HepG2 (cell line): Measurements from ENCODE around the gene CES3. TPM values are rescaled to one million over a fixed set of nuclear protein-coding genes. Genes with fewer than 3 reads are reported as not detected.

Source experiments
- ATAD3A ChIP-seq: sonication (generic); formaldehyde crosslinking; IDR thresholded peaks from 2 replicates; pipeline ENCODE4 v1.4.0; 2020; ENCODE audit warnings: missing genetic modification reagents
- FOXK1 ChIP-seq: sonication (generic); formaldehyde crosslinking; IDR thresholded peaks from 2 replicates; pipeline ENCODE4 v1.4.0; 2020; ENCODE audit warnings: low read depth, missing genetic modification reagents, borderline replicate concordance
- FOXM1 ChIP-seq: sonication (generic); formaldehyde crosslinking; IDR thresholded peaks from 2 replicates; pipeline ENCODE4 v1.5.0; 2020; ENCODE audit warnings: missing genetic modification reagents
- GTF3A ChIP-seq: sonication (generic); formaldehyde crosslinking; conservative IDR thresholded peaks from 2 replicates; pipeline ENCODE4 v1.4.0; 2020; ENCODE audit warnings: mild to moderate bottlenecking, missing genetic modification reagents
- KAT8 ChIP-seq: IDR thresholded peaks from 2 replicates; pipeline ENCODE4 v1.6.1; 2016; ENCODE audit warnings: missing genetic modification reagents, missing compliant biosample characterization
- KDM2A ChIP-seq: sonication (generic); formaldehyde crosslinking; IDR thresholded peaks from 2 replicates; pipeline ENCODE4 v1.4.0; 2020; ENCODE audit warnings: low read depth, missing genetic modification reagents, borderline replicate concordance
- KMT2A ChIP-seq: sonication (generic); formaldehyde crosslinking; IDR thresholded peaks from 2 replicates; pipeline ENCODE4 v1.4.0; 2020; ENCODE audit warnings: missing genetic modification reagents
- KMT2B ChIP-seq: IDR thresholded peaks from 2 replicates; pipeline ENCODE4 v1.6.1; 2016; ENCODE audit warnings: missing genetic modification reagents, missing compliant biosample characterization
- LCORL ChIP-seq, 2 experiments: fragments of 450-650 bp in 1 of 2; sonication (generic) in 1 of 2; formaldehyde crosslinking in 1 of 2; IDR thresholded peaks; 2 replicates each; pipeline versions ENCODE4 v1.5.0 to v1.6.1; 2017 to 2020; ENCODE audit warnings: antibody characterized with exemption in 1 of 2, missing genetic modification reagents in 1 of 2
- MXI1 ChIP-seq: IDR thresholded peaks from 3 replicates; pipeline ENCODE4 v1.6.1; 2012; ENCODE audit warnings: low read depth, low read length, inconsistent platforms, borderline replicate concordance
- MYNN ChIP-seq: sonication (generic); formaldehyde crosslinking; IDR thresholded peaks from 2 replicates; pipeline ENCODE4 v1.4.0; 2020; ENCODE audit warnings: mild to moderate bottlenecking, low read depth, missing genetic modification reagents
- NFIB ChIP-seq: sonication (generic); formaldehyde crosslinking; IDR thresholded peaks from 2 replicates; pipeline ENCODE4 v1.9.0; 2021; ENCODE audit warnings: missing genetic modification reagents, mild to moderate bottlenecking, borderline replicate concordance
- PHF8 ChIP-seq: sonication (generic); formaldehyde crosslinking; IDR thresholded peaks from 2 replicates; pipeline ENCODE4 v1.5.0; 2020; ENCODE audit warnings: missing genetic modification reagents
- PTBP1 ChIP-seq: fragments of 200-400 bp; formaldehyde crosslinking; IDR thresholded peaks from 2 replicates; pipeline ENCODE4 v1.6.1; 2018; ENCODE audit warnings: low read length, low read depth; ENCODE audit not compliant: poor library complexity, severe bottlenecking
- SRSF9 ChIP-seq: fragments of 200-400 bp; formaldehyde crosslinking; IDR thresholded peaks from 2 replicates; pipeline ENCODE4 v1.6.1; 2018; ENCODE audit warnings: borderline replicate concordance, mild to moderate bottlenecking, low read depth, low read length; ENCODE audit not compliant: insufficient read depth, poor library complexity, severe bottlenecking
- TBX2 ChIP-seq: sonication (generic); formaldehyde crosslinking; IDR thresholded peaks from 2 replicates; pipeline ENCODE4 v1.5.0; 2020; ENCODE audit warnings: missing genetic modification reagents, mild to moderate bottlenecking, borderline replicate concordance
- U2AF2 ChIP-seq: fragments of 200-400 bp; formaldehyde crosslinking; IDR thresholded peaks from 2 replicates; pipeline ENCODE4 v1.6.1; 2017; ENCODE audit warnings: low read depth, mild to moderate bottlenecking, low read length
- ZIK1 ChIP-seq: sonication (generic); formaldehyde crosslinking; IDR thresholded peaks from 2 replicates; pipeline ENCODE4 v1.5.0; 2020; ENCODE audit warnings: mild to moderate bottlenecking, low read depth, missing genetic modification reagents, borderline replicate concordance
- ZMYM3 ChIP-seq: sonication (generic); formaldehyde crosslinking; IDR thresholded peaks from 2 replicates; pipeline ENCODE4 v1.5.1; 2020; ENCODE audit warnings: mild to moderate bottlenecking, missing genetic modification reagents
- ZNF224 ChIP-seq: sonication (generic); formaldehyde crosslinking; IDR thresholded peaks from 2 replicates; pipeline ENCODE4 v1.5.0; 2020; ENCODE audit warnings: mild to moderate bottlenecking, missing genetic modification reagents
- ZNF234 ChIP-seq: sonication (generic); formaldehyde crosslinking; conservative IDR thresholded peaks from 2 replicates; pipeline ENCODE4 v1.5.1; 2020; ENCODE audit warnings: mild to moderate bottlenecking, missing genetic modification reagents
- ZNF430 ChIP-seq: sonication (generic); formaldehyde crosslinking; IDR thresholded peaks from 2 replicates; pipeline ENCODE4 v1.9.0; 2021; ENCODE audit warnings: mild to moderate bottlenecking, missing genetic modification reagents
- ZNF432 ChIP-seq: sonication (generic); formaldehyde crosslinking; IDR thresholded peaks from 2 replicates; pipeline ENCODE4 v1.5.0; 2020; ENCODE audit warnings: missing genetic modification reagents, mild to moderate bottlenecking, borderline replicate concordance
- ZNF570 ChIP-seq: sonication (generic); formaldehyde crosslinking; IDR thresholded peaks from 2 replicates; pipeline ENCODE4 v1.4.0; 2020; ENCODE audit warnings: mild to moderate bottlenecking, missing genetic modification reagents, borderline replicate concordance
- ZNF605 ChIP-seq: sonication (generic); formaldehyde crosslinking; IDR thresholded peaks from 2 replicates; pipeline ENCODE4 v1.8.0; 2022; ENCODE audit warnings: mild to moderate bottlenecking, missing genetic modification reagents
- polyA plus RNA-seq, 8 experiments: library from polyadenylated mRNA; depleted of rRNA in 3 of 8; stranded (reverse) in 7 of 8; unstranded in 1 of 8; fragments of >200 nt; fragmentation: Illumina TruSeq in 4 of 8; extraction: Trizol in 4 of 8; gene quantifications; 2 replicates each; pipeline versions ENCODE4 v1.2.1 to v1.2.3, GENCODE V29; 2011 to 2016; ENCODE audit warnings: low read depth in 4 of 8, missing spikeins in 1 of 8, mixed read lengths in 1 of 8; ENCODE audit not compliant: insufficient read depth in 1 of 8
- total RNA-seq, 5 experiments: library from RNA; depleted of rRNA; stranded (reverse); fragments of >200 nt; fragmentation: Illumina TruSeq; extraction: Trizol; gene quantifications; 2 replicates each; pipeline ENCODE4 v1.2.3, GENCODE V29; 2016; ENCODE audit warnings: low read depth in 1 of 5
- TF ChIP-seq, protein P1 (sequence below): sonication (generic); formaldehyde crosslinking; IDR thresholded peaks from 2 replicates; pipeline ENCODE4 v1.5.1; 2020; ENCODE audit warnings: mild to moderate bottlenecking, moderate library complexity, missing genetic modification reagents
- TF ChIP-seq, protein P2 (sequence below): IDR thresholded peaks from 2 replicates; pipeline ENCODE4 v1.6.1; 2016
- TF ChIP-seq, protein P3 (sequence below): sonication (generic); formaldehyde crosslinking; IDR thresholded peaks from 2 replicates; pipeline ENCODE4 v1.5.0; 2020; ENCODE audit warnings: missing genetic modification reagents

Gene CES3
- total and polyA plus RNA-seq, 2 of the 13 experiments (the other 11 are each of a cell fraction or from before 2014, with no cell fraction given) = 6.6 to 17.4 TPM

DNA sequence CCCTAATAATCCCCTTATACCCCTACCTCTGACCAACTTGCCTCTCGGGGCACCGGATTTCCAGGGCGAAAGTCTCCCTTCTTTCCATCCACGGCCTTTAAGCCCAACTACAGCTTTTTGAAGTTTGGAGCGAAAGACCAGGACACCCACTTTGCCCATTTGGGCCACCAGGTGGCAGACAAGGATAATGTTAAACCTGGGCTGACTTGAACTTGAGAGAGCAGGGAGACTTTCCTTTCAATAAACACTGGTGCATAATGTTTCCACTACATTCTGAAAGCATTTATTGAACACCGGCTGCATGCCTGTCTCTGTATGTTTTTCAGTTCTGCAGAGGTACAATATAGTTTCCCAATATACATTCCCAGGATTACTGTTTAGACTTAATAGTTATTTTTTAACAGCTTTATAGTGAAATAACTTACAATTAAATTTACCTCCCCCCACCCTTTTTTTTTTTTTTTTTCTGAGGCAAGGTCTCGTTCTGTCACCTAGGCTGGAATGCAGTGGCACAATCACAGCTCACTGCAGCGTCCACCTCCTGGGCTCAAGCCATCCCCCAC lies 6.9 kb upstream of the CES3 start (continued):
- TF ChIP-seq, protein P1, sequence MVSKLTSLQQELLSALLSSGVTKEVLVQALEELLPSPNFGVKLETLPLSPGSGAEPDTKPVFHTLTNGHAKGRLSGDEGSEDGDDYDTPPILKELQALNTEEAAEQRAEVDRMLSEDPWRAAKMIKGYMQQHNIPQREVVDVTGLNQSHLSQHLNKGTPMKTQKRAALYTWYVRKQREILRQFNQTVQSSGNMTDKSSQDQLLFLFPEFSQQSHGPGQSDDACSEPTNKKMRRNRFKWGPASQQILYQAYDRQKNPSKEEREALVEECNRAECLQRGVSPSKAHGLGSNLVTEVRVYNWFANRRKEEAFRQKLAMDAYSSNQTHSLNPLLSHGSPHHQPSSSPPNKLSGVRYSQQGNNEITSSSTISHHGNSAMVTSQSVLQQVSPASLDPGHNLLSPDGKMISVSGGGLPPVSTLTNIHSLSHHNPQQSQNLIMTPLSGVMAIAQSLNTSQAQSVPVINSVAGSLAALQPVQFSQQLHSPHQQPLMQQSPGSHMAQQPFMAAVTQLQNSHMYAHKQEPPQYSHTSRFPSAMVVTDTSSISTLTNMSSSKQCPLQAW (CRISPR knock-in tag) = peak; percentile 73
- no peak for TF ChIP-seq ZNF605
- no peak for TF ChIP-seq SRSF9
- TF ChIP-seq GTF3A (CRISPR knock-in tag) = no peak
- no peak for TF ChIP-seq U2AF2
- no peak for TF ChIP-seq ZIK1
- TF ChIP-seq ZMYM3 (CRISPR knock-in tag) = peak; percentile 52; the same call in 1 of the 2 replicates
- TF ChIP-seq KMT2B = peak; percentile 60
- TF ChIP-seq ZNF224 (CRISPR knock-in tag) = no peak
- TF ChIP-seq TBX2 (CRISPR knock-in tag) = no peak
- no peak for TF ChIP-seq FOXM1 (CRISPR knock-in tag)
- TF ChIP-seq ATAD3A (CRISPR knock-in tag) = no peak
- TF ChIP-seq KMT2A (CRISPR knock-in tag) = peak; percentile 43; the same call in 1 of the 2 replicates
- peak; percentile 48; the same call in 1 of the 2 replicates for TF ChIP-seq KDM2A
- TF ChIP-seq FOXK1 (CRISPR knock-in tag) = no peak
- TF ChIP-seq, protein P2, sequence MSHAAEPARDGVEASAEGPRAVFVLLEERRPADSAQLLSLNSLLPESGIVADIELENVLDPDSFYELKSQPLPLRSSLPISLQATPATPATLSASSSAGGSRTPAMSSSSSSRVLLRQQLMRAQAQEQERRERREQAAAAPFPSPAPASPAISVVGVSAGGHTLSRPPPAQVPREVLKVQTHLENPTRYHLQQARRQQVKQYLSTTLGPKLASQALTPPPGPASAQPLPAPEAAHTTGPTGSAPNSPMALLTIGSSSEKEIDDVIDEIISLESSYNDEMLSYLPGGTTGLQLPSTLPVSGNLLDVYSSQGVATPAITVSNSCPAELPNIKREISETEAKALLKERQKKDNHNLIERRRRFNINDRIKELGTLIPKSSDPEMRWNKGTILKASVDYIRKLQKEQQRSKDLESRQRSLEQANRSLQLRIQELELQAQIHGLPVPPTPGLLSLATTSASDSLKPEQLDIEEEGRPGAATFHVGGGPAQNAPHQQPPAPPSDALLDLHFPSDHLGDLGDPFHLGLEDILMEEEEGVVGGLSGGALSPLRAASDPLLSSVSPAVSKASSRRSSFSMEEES (CRISPR knock-in tag) = 0 out of 2 replicates have a peak, but pooled peaks have one; percentile 28
- TF ChIP-seq PTBP1 = no peak
- TF ChIP-seq, protein P3, sequence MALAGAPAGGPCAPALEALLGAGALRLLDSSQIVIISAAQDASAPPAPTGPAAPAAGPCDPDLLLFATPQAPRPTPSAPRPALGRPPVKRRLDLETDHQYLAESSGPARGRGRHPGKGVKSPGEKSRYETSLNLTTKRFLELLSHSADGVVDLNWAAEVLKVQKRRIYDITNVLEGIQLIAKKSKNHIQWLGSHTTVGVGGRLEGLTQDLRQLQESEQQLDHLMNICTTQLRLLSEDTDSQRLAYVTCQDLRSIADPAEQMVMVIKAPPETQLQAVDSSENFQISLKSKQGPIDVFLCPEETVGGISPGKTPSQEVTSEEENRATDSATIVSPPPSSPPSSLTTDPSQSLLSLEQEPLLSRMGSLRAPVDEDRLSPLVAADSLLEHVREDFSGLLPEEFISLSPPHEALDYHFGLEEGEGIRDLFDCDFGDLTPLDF (CRISPR knock-in tag) = no peak
- TF ChIP-seq ZNF570 (CRISPR knock-in tag) = no peak
- peak; percentile 41; the same call in 1 of the 2 replicates for TF ChIP-seq KAT8 (CRISPR knock-in tag)
- TF ChIP-seq MYNN (CRISPR knock-in tag) = 0 out of 2 replicates have a peak, but pooled peaks have one; percentile 62
- TF ChIP-seq MXI1 = peak; percentile 35; the same call in 1 of the 3 replicates
- TF ChIP-seq ZNF430 (CRISPR knock-in tag) = no peak
- no peak for TF ChIP-seq ZNF432 (CRISPR knock-in tag)
- 0 out of 2 replicates have a peak, but pooled peaks have one; percentile 17 for TF ChIP-seq ZNF234
- TF ChIP-seq LCORL (IDR thresholded peaks at IDR 0.05) = peak; percentile 40; the same call in 1 of the 2 replicates
- peak; percentile 73 for TF ChIP-seq LCORL (CRISPR knock-in tag; IDR thresholded peaks at IDR 0.05)
- TF ChIP-seq NFIB (CRISPR knock-in tag) = no peak
- no peak for TF ChIP-seq PHF8 (CRISPR knock-in tag)
